Endothelial cell of umbilical vein (primary cell): Measurements from ENCODE around the gene SCAMP2.

Source experiments
- EZH2 ChIP-seq: IDR thresholded peaks from 2 replicates; pipeline ENCODE4 v1.6.1; 2012; ENCODE audit warnings: borderline replicate concordance, low read depth, mild to moderate bottlenecking, moderate library complexity, low read length, inconsistent platforms; ENCODE audit not compliant: severe bottlenecking
- GATA2 ChIP-seq: IDR thresholded peaks from 2 replicates; pipeline ENCODE4 v1.7.0; 2011; ENCODE audit warnings: low read depth, mild to moderate bottlenecking, moderate library complexity, mixed read lengths, low read length; ENCODE audit not compliant: insufficient read length, insufficient read depth
- POLR2A ChIP-seq: IDR thresholded peaks from 2 replicates; pipeline ENCODE4 v1.6.1; 2012; ENCODE audit warnings: low read depth, mild to moderate bottlenecking, control low read depth, low read length
- POLR2AphosphoS5 ChIP-seq: IDR thresholded peaks from 2 replicates; pipeline ENCODE4 v1.6.1; 2012; ENCODE audit warnings: low read depth, mild to moderate bottlenecking, control low read depth, low read length, moderate library complexity; ENCODE audit not compliant: insufficient read depth
- TF ChIP-seq, protein P1 (sequence below), 2 donors: IDR thresholded peaks; 1 replicate in 1 of 2; 2 replicates in 1 of 2; pipeline ENCODE4 v1.5.1; 2011; ENCODE audit warnings: low read length in 2 of 2, mild to moderate bottlenecking in 2 of 2, moderate library complexity in 2 of 2, control low read depth in 1 of 2, inconsistent platforms in 1 of 2, low read depth in 1 of 2; ENCODE audit not compliant: insufficient read depth in 1 of 2; ENCODE audit errors: extremely low read depth in 1 of 2
- TF ChIP-seq, protein P2 (sequence below): IDR thresholded peaks from 2 replicates; pipeline ENCODE4 v1.6.1; 2011; ENCODE audit not compliant: insufficient read depth, insufficient read length

DNA sequence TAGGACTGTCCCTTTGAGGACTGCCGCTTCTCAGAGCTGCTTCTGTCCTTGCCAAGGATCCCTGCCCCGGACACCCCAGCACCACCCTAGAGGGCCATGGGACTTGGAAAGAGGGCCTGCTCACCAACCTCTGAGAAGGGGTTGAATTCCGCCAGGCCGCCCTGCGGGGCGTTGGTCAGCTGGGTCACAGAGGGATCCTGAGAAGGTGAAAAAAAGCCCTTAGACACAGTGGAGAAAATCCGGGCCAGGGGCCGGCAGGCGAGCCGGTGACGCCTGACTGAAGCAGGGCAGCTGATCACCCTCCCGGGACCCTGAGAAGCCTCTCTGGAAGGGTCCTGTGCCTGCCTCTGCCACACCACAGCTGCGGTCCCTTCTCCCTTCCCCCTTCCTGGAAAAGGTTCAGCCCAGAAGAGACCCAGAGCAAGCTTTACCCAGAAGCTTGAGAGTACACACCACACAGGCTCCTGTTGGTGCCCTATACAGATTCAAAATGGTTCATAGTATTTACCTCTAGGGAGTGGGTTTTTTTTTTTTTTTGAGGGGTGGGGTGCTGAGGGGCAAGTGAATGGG is 18.6 kb downstream of the SCAMP2 start:
- TF ChIP-seq, protein P1, sequence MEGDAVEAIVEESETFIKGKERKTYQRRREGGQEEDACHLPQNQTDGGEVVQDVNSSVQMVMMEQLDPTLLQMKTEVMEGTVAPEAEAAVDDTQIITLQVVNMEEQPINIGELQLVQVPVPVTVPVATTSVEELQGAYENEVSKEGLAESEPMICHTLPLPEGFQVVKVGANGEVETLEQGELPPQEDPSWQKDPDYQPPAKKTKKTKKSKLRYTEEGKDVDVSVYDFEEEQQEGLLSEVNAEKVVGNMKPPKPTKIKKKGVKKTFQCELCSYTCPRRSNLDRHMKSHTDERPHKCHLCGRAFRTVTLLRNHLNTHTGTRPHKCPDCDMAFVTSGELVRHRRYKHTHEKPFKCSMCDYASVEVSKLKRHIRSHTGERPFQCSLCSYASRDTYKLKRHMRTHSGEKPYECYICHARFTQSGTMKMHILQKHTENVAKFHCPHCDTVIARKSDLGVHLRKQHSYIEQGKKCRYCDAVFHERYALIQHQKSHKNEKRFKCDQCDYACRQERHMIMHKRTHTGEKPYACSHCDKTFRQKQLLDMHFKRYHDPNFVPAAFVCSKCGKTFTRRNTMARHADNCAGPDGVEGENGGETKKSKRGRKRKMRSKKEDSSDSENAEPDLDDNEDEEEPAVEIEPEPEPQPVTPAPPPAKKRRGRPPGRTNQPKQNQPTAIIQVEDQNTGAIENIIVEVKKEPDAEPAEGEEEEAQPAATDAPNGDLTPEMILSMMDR (IDR thresholded peaks at IDR 0.05; ENCODE audit: extremely low read depth in 1 of 2, insufficient read depth in 1 of 2, low read depth in 1 of 2, low read length in 2 of 2), result no peak
- TF ChIP-seq EZH2 (no peak), POLR2A (no peak), POLR2AphosphoS5 (no peak), GATA2 (no peak)
- TF ChIP-seq, protein P2, sequence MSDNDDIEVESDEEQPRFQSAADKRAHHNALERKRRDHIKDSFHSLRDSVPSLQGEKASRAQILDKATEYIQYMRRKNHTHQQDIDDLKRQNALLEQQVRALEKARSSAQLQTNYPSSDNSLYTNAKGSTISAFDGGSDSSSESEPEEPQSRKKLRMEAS, result no peak
